Bronchial epithelial cell (primary cell): ENCODE measurements around the gene TERT. TPM values are rescaled to one million over a fixed set of nuclear protein-coding genes. Genes with fewer than 3 reads are reported as not detected.
"Not testable (repeated sequence)": the region's sequence is repeated elsewhere in the genome, so short reads cannot be mapped to it uniquely, and the experiment has no call there.

Experiments
- DNase-seq: peaks from one replicate; pipeline ENCODE4 v3.0.0-alpha.2; 2010; ENCODE audit warnings: low read depth
- FAIRE-seq: peaks from 2 replicates; lab custom pipeline; 2011; peaks lifted over from hg19 to GRCh38; lab: Jason Lieb, UNC
- H3K27me3 ChIP-seq: 2 replicates; pipeline ENCODE4 v1.5.1; 2011; ENCODE audit warnings: low read length; ENCODE audit not compliant: control insufficient read depth, insufficient read depth
- H3K36me3 ChIP-seq: 2 replicates; pipeline ENCODE4 v1.5.1; 2011; ENCODE audit warnings: low read length; ENCODE audit not compliant: control insufficient read depth, insufficient read depth
- H3K4me3 ChIP-seq: 2 replicates; pipeline ENCODE4 v1.5.1; 2011; ENCODE audit warnings: mild to moderate bottlenecking, low read depth, low read length, control low read depth
- total RNA-seq: library from RNA; depleted of rRNA; stranded (reverse); fragments of >200 nt; gene quantifications from 2 replicates; pipeline ENCODE4 v1.2.1, GENCODE V29; 2014
- TF ChIP-seq, protein P1 (sequence below): IDR thresholded peaks from 2 replicates; pipeline ENCODE4 v1.5.1; 2011; ENCODE audit warnings: mild to moderate bottlenecking, moderate library complexity, low read length, control low read depth, inconsistent platforms; ENCODE audit not compliant: insufficient read depth, severe bottlenecking

TERT gene
- total RNA-seq, 1 donor from 2014 or later: not detected

- DNase-seq (no peak), FAIRE-seq (no peak)
- Histone ChIP-seq H3K36me3 (peaks cover 20% of the 10 kb centered on the region), H3K27me3 (no peaks in the 10 kb centered on the region), H3K4me3 (no peak overlapping the region)
- TF ChIP-seq, protein P1, sequence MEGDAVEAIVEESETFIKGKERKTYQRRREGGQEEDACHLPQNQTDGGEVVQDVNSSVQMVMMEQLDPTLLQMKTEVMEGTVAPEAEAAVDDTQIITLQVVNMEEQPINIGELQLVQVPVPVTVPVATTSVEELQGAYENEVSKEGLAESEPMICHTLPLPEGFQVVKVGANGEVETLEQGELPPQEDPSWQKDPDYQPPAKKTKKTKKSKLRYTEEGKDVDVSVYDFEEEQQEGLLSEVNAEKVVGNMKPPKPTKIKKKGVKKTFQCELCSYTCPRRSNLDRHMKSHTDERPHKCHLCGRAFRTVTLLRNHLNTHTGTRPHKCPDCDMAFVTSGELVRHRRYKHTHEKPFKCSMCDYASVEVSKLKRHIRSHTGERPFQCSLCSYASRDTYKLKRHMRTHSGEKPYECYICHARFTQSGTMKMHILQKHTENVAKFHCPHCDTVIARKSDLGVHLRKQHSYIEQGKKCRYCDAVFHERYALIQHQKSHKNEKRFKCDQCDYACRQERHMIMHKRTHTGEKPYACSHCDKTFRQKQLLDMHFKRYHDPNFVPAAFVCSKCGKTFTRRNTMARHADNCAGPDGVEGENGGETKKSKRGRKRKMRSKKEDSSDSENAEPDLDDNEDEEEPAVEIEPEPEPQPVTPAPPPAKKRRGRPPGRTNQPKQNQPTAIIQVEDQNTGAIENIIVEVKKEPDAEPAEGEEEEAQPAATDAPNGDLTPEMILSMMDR: no peak
Observed at GRCh38 chr5:1330847-1331831, 36.3 kb upstream of the TERT start.

- H3K27me3 ChIP-seq: no peaks in the 10 kb centered on the region
- no peak overlapping the region for H3K4me3 ChIP-seq
- peaks cover 22% of the 10 kb centered on the region for H3K36me3 ChIP-seq
- DNase-seq (peak; percentile 98), FAIRE-seq (no peak)
- TF ChIP-seq, protein P1: no peak
Observed at GRCh38 chr5:1330146-1330846, 35.4 kb upstream of the TERT start.

DNA sequence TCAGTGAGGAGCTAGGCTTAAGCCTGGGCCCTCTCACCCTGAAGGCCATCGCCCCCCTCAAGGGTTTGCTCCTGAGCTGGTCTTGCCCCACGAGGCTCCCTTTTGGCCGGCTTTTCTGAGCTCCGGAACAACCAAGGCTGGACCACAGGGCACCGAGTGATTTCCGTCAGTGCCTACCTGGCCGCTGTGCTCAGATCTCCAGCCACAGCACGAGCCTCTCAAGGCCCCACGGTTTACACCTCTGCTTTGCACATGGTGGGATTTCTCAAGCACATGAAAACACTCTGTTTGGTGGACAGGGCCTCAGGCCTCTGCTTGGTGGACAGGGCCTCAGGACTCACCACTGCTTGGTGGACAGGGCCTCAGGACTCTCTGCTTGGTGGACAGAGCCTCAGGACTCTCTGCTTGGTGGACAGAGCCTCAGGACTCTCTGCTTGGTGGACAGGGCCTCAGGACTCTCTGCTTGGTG lies 34.3 kb upstream of the TERT start:
- FAIRE-seq (no peak), DNase-seq (no peak)
- TF ChIP-seq, protein P1: no peak
- H3K4me3 ChIP-seq: no peak overlapping the region
- H3K36me3 ChIP-seq: peaks cover 29% of the 10 kb centered on the region
- H3K27me3 ChIP-seq: no peaks in the 10 kb centered on the region

DNA sequence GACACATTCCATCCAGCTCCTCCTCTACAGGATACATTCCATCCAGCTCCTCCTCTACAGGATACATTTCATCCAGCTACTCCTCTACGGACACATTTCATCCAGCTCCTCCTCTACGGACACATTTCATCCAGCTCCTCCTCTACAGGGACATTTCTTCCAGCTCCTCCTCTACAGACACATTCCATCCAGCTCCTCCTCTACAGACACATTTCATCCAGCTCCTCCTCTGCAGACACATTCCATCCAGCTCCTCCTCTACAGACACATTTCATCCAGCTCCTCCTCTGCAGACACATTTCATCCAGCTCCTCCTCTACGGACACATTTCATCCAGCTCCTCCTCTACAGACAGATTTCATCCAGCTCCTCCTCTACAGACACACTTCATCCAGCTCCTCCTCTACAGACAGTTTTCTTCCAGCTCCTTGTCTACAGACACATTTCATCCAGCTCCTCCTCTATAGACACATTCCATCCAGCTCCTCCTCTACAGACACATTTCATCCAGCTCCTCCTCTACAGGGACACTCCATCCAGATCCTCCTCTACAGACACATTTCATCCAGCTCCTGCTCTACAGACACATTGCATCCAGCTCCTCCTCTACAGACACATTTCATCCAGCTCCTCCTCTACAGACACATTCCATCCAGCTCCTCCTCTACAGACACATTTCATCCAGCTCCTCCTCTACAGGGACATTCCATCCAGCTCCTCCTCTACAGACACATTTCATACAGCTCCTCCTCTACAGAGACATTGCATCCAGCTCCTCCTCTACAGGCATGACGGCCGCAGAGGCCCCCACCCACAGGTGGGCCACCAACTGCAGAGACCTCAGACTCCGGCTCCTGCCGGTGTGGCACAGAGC lies 33.6 kb upstream of the TERT start:
- H3K4me3 ChIP-seq, FAIRE-seq, H3K27me3 ChIP-seq: not testable (repeated sequence)
- DNase-seq: peak; percentile 70
- peaks cover 28% of the 10 kb centered on the region for H3K36me3 ChIP-seq

- peaks cover 30% of the 10 kb centered on the region for H3K36me3 ChIP-seq
- H3K27me3 ChIP-seq, FAIRE-seq, H3K4me3 ChIP-seq: not testable (repeated sequence)
- DNase-seq: peak; percentile 45
Observed at GRCh38 chr5:1326901-1327756, 32.3 kb upstream of the TERT start.

- DNase-seq, H3K27me3 ChIP-seq, H3K4me3 ChIP-seq, FAIRE-seq: not testable (repeated sequence)
- peaks cover 34% of the 10 kb centered on the region for H3K36me3 ChIP-seq
Observed at GRCh38 chr5:1326532-1326875, 31.6 kb upstream of the TERT start.
